ENCODE results near the gene FAM43B.

FAM43B gene

GRCh38 chr1:20534659-20535417 lies 17.5 kb upstream of the FAM43B start:
- no peak for TF ChIP-seq CTCF (IDR thresholded peaks at IDR 0.05; ENCODE audit: low read depth, low read length, missing control alignments)
- DNase-seq (ENCODE audit: low read depth): no peak
- no peak overlapping the region for H3K4me3 ChIP-seq (ENCODE audit: low read depth, low read length)
- in situ Hi-C loops (cut with HindIII; ENCODE audit: low sequenced_read_pairs): loop anchor here (25.0 kb wide), 1 partner anchor 102 kb away; the partner anchor contains the start of gene PINK1

GRCh38 chr1:20538227-20538626 lies 14.1 kb upstream of the FAM43B start:
- in situ Hi-C loops (cut with HindIII; ENCODE audit: low sequenced_read_pairs): loop anchor here (25.0 kb wide), 1 partner anchor 99 kb away; the partner anchor contains the start of gene PINK1
- no peak for TF ChIP-seq CTCF (IDR thresholded peaks at IDR 0.05; ENCODE audit: low read depth, low read length, missing control alignments)
- no peak for DNase-seq (ENCODE audit: low read depth)
- H3K4me3 ChIP-seq (ENCODE audit: low read depth, low read length): no peak overlapping the region

GRCh38 chr1:20538760-20539551 lies 13.4 kb upstream of the FAM43B start:
- DNase-seq (ENCODE audit: low read depth): no peak
- no peak for TF ChIP-seq CTCF (IDR thresholded peaks at IDR 0.05; ENCODE audit: low read depth, low read length, missing control alignments)
- H3K4me3 ChIP-seq (ENCODE audit: low read depth, low read length): no peak overlapping the region
- in situ Hi-C loops (cut with HindIII; ENCODE audit: low sequenced_read_pairs): loop anchor here (25.0 kb wide), 1 partner anchor 98 kb away; the partner anchor contains the start of gene PINK1

- no peak for TF ChIP-seq CTCF (IDR thresholded peaks at IDR 0.05; ENCODE audit: low read depth, low read length, missing control alignments)
- no peak overlapping the region for H3K4me3 ChIP-seq (ENCODE audit: low read depth, low read length)
- no peak for DNase-seq (ENCODE audit: low read depth)
- in situ Hi-C loops (cut with HindIII; ENCODE audit: low sequenced_read_pairs): loop anchor here (25.0 kb wide), 1 partner anchor 97 kb away; the partner anchor contains the start of gene PINK1
These were observed 12.1 kb upstream of the FAM43B start for GRCh38 chr1:20540281-20540680.

GRCh38 chr1:20546637-20547036 lies 5.7 kb upstream of the FAM43B start:
- H3K4me3 ChIP-seq (ENCODE audit: low read depth, low read length): no peak overlapping the region
- in situ Hi-C loops (cut with HindIII; ENCODE audit: low sequenced_read_pairs): loop anchor here (25.0 kb wide), 1 partner anchor 91 kb away; the partner anchor contains the start of gene PINK1
- TF ChIP-seq CTCF (IDR thresholded peaks at IDR 0.05; ENCODE audit: low read depth, low read length, missing control alignments): no peak
- no peak for DNase-seq (ENCODE audit: low read depth)

GRCh38 chr1:20551161-20551560 lies 1.2 kb upstream of the FAM43B start:
- TF ChIP-seq CTCF (IDR thresholded peaks at IDR 0.05; ENCODE audit: low read depth, low read length, missing control alignments): no peak
- in situ Hi-C loops (cut with HindIII; ENCODE audit: low sequenced_read_pairs): no loop called here
- no peak for DNase-seq (ENCODE audit: low read depth)
- no peak overlapping the region for H3K4me3 ChIP-seq (ENCODE audit: low read depth, low read length)
